Urinary bladder (tissue), 4 donors: Measurements from ENCODE around the gene BRIP1. TPM values are rescaled to one million over a fixed set of nuclear protein-coding genes. Genes with fewer than 3 reads are reported as not detected.
"Not testable (repeated sequence)": the region's sequence is repeated elsewhere in the genome, so short reads cannot be mapped to it uniquely, and the experiment has no call there.

Experiments
- DNase-seq: peaks from one replicate; pipeline ENCODE4 v3.0.0-alpha.2; 2015; ENCODE audit errors: extremely low spot score
- H3K27ac ChIP-seq: one replicate; pipeline ENCODE4 v1.5.1; 2013; ENCODE audit warnings: low read depth, mild to moderate bottlenecking, moderate library complexity
- H3K36me3 ChIP-seq: one replicate; pipeline ENCODE4 v1.6.1; 2013; ENCODE audit warnings: mild to moderate bottlenecking, moderate library complexity; ENCODE audit not compliant: insufficient read depth
- H3K4me1 ChIP-seq: one replicate; pipeline ENCODE4 v1.6.1; 2013; ENCODE audit warnings: mild to moderate bottlenecking, moderate library complexity; ENCODE audit not compliant: insufficient read depth
- H3K4me3 ChIP-seq: one replicate; pipeline ENCODE4 v1.5.1; 2013; ENCODE audit warnings: low read depth, low read length
- WGBS: extraction: QIAGEN DNeasy Blood & Tissue Kit; methylation state at CpG from one replicate; pipeline ENCODE4 v1.1.7; 2013; 5-methylcytosine and 5-hydroxymethylcytosine counted together
- polyA plus RNA-seq: library from polyadenylated mRNA; stranded (reverse); fragments of 200-250 nt; gene quantifications from one replicate; pipeline ENCODE4 v1.2.3, GENCODE V29; 2013
- total RNA-seq: library from RNA; depleted of rRNA; stranded (reverse); fragments of >200 nt; gene quantifications from one replicate; pipeline ENCODE4 v1.2.3, GENCODE V29; 2014
- donor health status: healthy with polysubstance abuse.
- donor health status: healthy.

Gene BRIP1
- total and polyA plus RNA-seq, 2 donors = 0.41 to 19.0 TPM

DNA sequence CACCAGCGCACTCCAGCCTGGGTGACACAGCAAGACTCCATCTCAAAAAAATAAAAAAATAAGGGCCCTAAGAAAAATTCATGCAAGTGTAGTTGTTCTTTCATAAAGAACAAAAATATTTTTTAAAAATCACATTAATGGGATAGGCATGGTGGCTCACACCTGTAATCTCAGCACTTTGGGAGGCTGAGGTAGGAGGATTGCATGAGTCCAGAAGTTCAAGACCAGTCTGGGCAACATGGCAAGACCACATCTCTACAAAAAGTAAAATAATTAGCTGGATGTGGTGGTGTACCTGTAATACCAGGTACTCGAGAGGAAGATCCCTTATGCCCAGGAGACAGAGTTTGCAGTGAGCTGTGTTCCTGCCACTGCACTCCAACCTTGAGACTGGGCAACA, 15.2 kb upstream of the BRIP1 start:
- Histone ChIP-seq H3K27ac (no peak overlapping the region), H3K4me3 (no peak overlapping the region), H3K4me1 (no peaks in the 10 kb centered on the region), H3K36me3 (peaks cover 1% of the 10 kb centered on the region)
- no peak for DNase-seq
- 75% methylated on average over 2 of the region's 2 CpGs for WGBS

GRCh38 chr17:61877837-61878236, 14.5 kb upstream of the BRIP1 start:
- Histone ChIP-seq H3K27ac (no peak overlapping the region), H3K4me1 (no peaks in the 10 kb centered on the region), H3K4me3 (no peak overlapping the region), H3K36me3 (peaks cover 1% of the 10 kb centered on the region)
- WGBS = 93% methylated on average over 2 of the region's 2 CpGs
- no peak for DNase-seq

DNA sequence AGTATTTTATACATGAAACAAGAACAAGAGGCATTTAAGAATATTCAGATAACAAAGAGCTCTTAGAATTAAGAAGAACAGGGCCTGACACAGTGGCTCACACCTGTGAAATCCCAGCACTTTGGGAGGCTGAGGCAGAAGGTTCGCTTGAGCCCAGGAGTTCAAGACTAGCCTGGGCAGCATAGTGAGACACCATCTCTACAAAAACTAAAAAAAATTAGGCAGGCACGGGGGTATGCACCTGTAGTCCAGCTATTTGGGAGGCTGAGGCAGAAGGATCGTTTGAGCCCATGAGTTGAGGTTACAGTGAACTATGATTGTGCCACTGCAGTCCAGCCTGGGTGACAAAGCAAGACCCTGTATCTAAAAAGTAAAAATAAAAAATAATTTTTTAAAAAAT, 12.5 kb upstream of the BRIP1 start:
- Histone ChIP-seq H3K4me3 (no peak overlapping the region), H3K4me1 (no peaks in the 10 kb centered on the region), H3K27ac (no peak overlapping the region), H3K36me3 (peaks cover 1% of the 10 kb centered on the region)
- DNase-seq = no peak
- 91% methylated on average over 3 of the region's 3 CpGs for WGBS

GRCh38 chr17:61875285-61875684, 12.0 kb upstream of the BRIP1 start:
- Histone ChIP-seq H3K4me3 (no peak overlapping the region), H3K4me1 (no peaks in the 10 kb centered on the region), H3K27ac (no peak overlapping the region), H3K36me3 (peaks cover 1% of the 10 kb centered on the region)
- DNase-seq = no peak
- 39% methylated on average over 1 of the region's 1 CpG for WGBS

DNA sequence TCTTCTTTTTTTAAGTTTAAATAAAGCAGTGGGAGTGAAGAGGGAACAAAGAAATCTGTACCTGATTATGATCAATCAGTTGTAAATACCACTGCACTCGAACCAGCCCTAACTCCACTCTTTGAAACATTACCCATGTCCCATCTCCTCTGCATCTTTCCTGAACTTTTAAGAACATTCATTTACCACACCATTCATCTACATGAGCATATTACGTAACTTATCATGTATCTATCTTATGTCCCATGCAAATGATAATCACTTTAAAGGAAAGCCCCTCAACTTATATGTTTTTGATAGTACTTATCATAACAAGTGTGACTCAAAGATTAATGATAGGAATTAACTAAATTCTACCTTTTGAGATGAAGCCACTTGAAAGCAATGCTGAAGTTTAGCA, 10.7 kb upstream of the BRIP1 start:
- no peaks in the 10 kb centered on the region for H3K4me1 ChIP-seq
- no peaks in the 10 kb centered on the region for H3K36me3 ChIP-seq
- H3K27ac ChIP-seq = no peak overlapping the region
- DNase-seq = no peak
- 86% methylated on average over 2 of the region's 2 CpGs for WGBS
- H3K4me3 ChIP-seq = no peak overlapping the region

DNA sequence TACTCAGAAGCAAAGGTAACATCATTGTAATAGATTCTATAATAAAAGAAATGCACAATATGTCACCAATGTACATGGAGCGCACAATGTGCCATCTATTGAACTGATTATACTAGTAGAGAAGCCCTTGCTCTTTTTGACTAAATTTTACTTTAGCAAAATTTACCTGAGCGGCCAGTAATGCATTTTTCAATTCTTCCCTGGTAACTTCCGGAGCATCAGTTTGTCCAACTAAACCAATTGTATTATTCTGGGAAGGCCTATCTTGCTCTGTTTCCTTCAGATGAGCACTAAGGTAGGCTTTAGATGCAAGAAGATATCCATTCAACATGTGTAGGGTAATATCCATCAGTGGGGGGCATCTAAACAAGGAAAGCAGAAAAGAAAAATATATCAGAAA, 8.8 kb upstream of the BRIP1 start:
- DNase-seq = no peak
- WGBS = 97% methylated on average over 3 of the region's 3 CpGs
- no peaks in the 10 kb centered on the region for H3K36me3 ChIP-seq
- H3K27ac ChIP-seq = no peak overlapping the region
- no peaks in the 10 kb centered on the region for H3K4me1 ChIP-seq
- H3K4me3 ChIP-seq = no peak overlapping the region

GRCh38 chr17:61869138-61869537, 5.8 kb upstream of the BRIP1 start:
- DNase-seq = no peak
- Histone ChIP-seq H3K36me3 (no peaks in the 10 kb centered on the region), H3K4me3 (no peak overlapping the region), H3K27ac (no peak overlapping the region), H3K4me1 (no peaks in the 10 kb centered on the region)
- 94% methylated on average over 3 of the region's 3 CpGs for WGBS

DNA sequence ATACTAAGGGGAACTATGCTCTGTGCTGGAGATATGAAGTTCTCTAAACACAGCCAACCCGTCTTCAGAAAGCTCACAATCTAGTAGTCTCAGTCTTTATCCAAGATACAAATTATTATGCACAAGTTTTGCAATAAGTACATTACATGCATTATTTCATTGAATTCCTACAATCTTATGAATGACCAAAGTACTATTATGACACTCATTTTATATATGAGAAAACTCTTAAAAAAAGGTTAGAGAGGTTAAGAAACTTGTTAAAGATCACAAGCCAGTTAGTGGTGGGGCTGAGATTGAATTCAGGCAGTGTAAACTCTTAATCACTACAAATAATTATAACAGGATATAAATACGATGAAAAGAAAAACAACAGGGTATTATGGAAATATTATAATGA, 4.7 kb upstream of the BRIP1 start:
- Histone ChIP-seq H3K4me3 (no peak overlapping the region), H3K4me1 (no peaks in the 10 kb centered on the region), H3K27ac (no peak overlapping the region), H3K36me3 (no peaks in the 10 kb centered on the region)
- no peak for DNase-seq
- 86% methylated on average over 2 of the region's 2 CpGs for WGBS

- no peak for DNase-seq
- H3K4me3 ChIP-seq = no peak overlapping the region
- no peak overlapping the region for H3K27ac ChIP-seq
- H3K4me1 ChIP-seq = no peaks in the 10 kb centered on the region
- no peaks in the 10 kb centered on the region for H3K36me3 ChIP-seq
Observed at GRCh38 chr17:61867033-61867432, 3.7 kb upstream of the BRIP1 start.

GRCh38 chr17:61863801-61864126, 436 bp upstream of the BRIP1 start:
- Histone ChIP-seq H3K4me3 (peak overlapping the region; percentile 66), H3K27ac (no peak overlapping the region), H3K4me1 (no peaks in the 10 kb centered on the region), H3K36me3 (no peaks in the 10 kb centered on the region)
- 2% methylated on average over 8 of the region's 8 CpGs for WGBS
- no peak for DNase-seq

DNA sequence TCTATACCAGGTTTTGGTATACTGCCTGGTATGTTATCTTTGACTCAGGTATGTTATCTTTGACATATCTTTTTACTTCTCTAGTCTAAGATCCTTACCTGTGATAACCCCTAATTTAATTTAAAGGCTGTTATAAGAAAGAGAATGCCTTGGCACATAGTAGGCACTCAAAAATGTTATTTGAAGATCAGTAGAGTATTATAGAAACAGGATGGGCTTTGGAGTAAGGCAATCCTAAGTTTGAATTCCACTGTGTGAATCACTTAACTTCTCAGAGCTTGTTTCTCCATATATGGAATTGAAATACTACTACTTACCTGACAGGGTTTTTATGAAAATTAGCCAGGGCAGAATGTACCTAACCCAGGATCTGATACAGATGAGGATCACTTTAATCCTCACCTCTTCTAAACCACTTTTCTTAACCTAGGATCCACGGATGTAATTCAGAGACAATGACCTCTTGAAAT, 1.2 kb downstream of the BRIP1 start:
- WGBS = 31% methylated on average over 1 of the region's 1 CpG
- no peak for DNase-seq
- no peaks in the 10 kb centered on the region for H3K4me1 ChIP-seq
- no peaks in the 10 kb centered on the region for H3K36me3 ChIP-seq
- no peak overlapping the region for H3K4me3 ChIP-seq
- no peak overlapping the region for H3K27ac ChIP-seq

DNA sequence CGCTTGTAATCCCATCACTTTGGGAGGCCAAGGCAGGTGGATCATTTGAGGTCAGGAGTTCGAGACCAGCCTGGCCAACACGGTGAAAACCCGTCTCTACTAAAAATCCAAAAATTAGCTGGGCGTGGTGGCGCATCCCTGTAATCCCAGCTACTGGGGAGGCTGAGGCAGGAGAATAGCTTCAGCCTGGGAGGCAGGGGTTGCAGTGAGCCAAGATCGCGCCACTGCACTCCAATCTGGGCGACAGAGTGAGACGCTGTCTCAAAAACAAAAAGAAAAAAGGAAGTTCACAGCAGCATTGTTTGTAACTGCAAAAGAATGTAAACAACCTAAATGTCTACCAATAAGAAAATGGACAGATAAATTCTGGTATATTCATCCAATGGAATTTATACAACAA, 2.9 kb downstream of the BRIP1 start:
- H3K4me3 ChIP-seq, DNase-seq, H3K36me3 ChIP-seq, H3K4me1 ChIP-seq, H3K27ac ChIP-seq: not testable (repeated sequence)
- WGBS = 93% methylated on average over 10 of the region's 10 CpGs

GRCh38 chr17:61856035-61856434, 7.3 kb downstream of the BRIP1 start:
- Histone ChIP-seq H3K27ac (no peak overlapping the region), H3K4me3 (no peak overlapping the region), H3K4me1 (no peaks in the 10 kb centered on the region), H3K36me3 (no peaks in the 10 kb centered on the region)
- no peak for DNase-seq
- 96% methylated on average over 1 of the region's 1 CpG for WGBS

GRCh38 chr17:61852857-61853256, 10.5 kb downstream of the BRIP1 start:
- Histone ChIP-seq H3K4me3 (no peak overlapping the region), H3K4me1 (no peaks in the 10 kb centered on the region), H3K36me3 (no peaks in the 10 kb centered on the region), H3K27ac (no peak overlapping the region)
- DNase-seq = no peak
- 98% methylated on average over 2 of the region's 2 CpGs for WGBS

GRCh38 chr17:61849674-61850073, 13.7 kb downstream of the BRIP1 start:
- Histone ChIP-seq H3K27ac (no peak overlapping the region), H3K36me3 (no peaks in the 10 kb centered on the region), H3K4me1 (no peaks in the 10 kb centered on the region), H3K4me3 (no peak overlapping the region)
- DNase-seq = no peak
